GM21723 (cell line): ENCODE data around the gene ELOVL2.
A peak's percentile ranks its signal among the peaks of the same experiment; 100 is the strongest.
"Not testable (repeated sequence)": the region's sequence is repeated elsewhere in the genome, so short reads cannot be mapped to it uniquely, and the experiment has no call there.

ENCODE experiments used
- ATAC-seq: cut with Tn5 transposase; IDR thresholded peaks from one replicate; pipeline ENCODE4 v1.9.1; 2021; ENCODE audit warnings: mild to moderate bottlenecking, moderate library complexity; ENCODE audit not compliant: unreplicated experiment

Gene ELOVL2

GRCh38 chr6:11025921-11026635 is 18.0 kb downstream of the ELOVL2 start:
- ATAC-seq: peak; percentile 94

GRCh38 chr6:11025130-11025529 is 19.0 kb downstream of the ELOVL2 start:
- ATAC-seq: no peak

GRCh38 chr6:11023032-11023431 is 21.1 kb downstream of the ELOVL2 start:
- no peak for ATAC-seq

DNA sequence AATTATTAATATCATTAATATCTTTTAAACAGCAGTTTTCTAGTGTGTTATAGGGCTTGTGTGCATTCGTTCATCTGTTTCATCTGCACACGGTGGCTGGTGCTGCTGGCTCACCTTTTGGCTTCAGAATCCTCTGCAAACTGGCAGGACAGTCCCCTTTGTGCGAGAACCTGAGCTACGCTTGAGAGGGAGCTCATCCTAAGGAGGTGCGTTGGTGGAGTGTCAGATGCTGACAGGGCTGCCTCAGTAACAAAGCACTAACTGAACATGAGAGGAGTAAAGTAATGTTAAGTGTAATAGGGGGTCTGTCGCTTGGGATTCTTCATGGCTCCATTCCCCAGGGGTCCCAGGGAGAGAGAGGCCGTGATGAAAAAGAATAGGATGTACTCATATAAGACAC is 22.4 kb downstream of the ELOVL2 start:
- no peak for ATAC-seq

GRCh38 chr6:11021003-11021402 is 23.1 kb downstream of the ELOVL2 start:
- ATAC-seq: no peak

DNA sequence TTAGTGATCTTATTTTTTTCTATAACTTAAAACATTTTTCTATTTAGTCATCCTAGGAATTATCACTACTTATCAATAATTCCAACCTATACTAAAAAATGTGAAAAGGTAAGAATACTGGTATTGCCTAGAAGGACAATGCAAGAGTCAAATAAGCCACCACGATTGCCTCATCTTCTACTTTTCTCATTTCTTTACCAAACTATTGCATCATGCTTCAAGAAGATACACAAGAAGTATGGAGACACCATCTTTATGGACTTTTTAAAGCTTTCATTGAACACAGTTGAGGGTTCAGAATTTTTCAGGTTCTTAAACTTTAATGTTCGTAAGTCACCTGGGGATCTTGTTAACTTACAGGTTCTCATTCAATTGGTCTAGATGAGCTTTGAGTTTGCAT is 25.9 kb downstream of the ELOVL2 start:
- no peak for ATAC-seq

- no peak for ATAC-seq
Measured at GRCh38 chr6:11017090-11017489, 27.0 kb downstream of the ELOVL2 start.

DNA sequence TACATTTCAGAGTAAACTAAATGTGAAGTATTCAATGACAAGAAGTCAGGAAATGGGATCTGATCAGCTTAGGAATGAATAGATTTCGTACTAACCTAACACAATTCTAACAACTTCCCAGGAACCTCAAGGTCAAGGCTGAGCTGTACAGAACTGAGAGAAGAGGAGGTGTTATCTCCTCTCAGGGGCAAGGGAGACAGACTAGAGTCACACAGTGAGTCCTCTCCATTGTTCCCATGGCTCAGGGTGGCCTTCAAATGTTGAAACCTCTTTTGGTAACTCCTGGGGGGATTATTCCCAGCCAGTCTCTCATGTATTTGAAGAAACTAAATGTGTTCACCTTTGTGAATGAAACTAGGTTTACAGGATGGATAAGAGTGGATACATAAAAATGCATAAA is 27.7 kb downstream of the ELOVL2 start:
- ATAC-seq: no peak

DNA sequence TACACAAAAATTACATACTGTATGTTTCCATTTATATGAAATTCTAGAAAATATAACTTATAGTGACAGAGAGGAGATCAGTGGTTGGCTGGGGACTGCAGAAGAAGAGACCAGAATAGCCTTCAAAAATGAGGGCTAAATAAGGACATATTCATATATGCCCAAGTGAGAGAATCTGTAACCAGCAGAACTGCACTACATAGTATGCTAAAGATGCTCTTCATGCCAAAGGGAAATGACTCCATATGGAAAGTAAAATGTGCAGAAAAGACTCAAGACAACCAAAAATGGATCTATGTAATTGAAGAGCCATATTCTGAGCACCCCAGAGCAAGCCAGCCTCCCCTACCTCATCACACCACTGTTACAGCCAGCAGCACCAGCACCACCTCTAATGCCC is 29.0 kb downstream of the ELOVL2 start:
- ATAC-seq: no peak

DNA sequence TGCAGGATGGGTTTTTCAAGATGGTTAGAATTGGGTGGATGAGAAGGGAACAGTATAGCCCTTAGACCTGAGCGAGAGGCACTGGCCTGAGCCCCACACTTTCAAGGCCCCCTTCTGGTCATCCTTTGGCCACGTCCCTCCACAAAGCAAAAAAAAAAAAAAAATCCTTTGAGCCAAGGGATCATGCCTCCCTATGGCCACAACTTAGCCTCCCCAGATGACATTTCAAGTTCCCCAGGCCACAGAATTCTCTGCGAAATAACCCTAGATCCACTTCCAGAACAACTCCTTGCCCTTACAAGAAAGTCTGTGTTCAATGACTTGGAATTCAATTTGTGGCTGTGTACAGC is 30.4 kb downstream of the ELOVL2 start:
- ATAC-seq: no peak

DNA sequence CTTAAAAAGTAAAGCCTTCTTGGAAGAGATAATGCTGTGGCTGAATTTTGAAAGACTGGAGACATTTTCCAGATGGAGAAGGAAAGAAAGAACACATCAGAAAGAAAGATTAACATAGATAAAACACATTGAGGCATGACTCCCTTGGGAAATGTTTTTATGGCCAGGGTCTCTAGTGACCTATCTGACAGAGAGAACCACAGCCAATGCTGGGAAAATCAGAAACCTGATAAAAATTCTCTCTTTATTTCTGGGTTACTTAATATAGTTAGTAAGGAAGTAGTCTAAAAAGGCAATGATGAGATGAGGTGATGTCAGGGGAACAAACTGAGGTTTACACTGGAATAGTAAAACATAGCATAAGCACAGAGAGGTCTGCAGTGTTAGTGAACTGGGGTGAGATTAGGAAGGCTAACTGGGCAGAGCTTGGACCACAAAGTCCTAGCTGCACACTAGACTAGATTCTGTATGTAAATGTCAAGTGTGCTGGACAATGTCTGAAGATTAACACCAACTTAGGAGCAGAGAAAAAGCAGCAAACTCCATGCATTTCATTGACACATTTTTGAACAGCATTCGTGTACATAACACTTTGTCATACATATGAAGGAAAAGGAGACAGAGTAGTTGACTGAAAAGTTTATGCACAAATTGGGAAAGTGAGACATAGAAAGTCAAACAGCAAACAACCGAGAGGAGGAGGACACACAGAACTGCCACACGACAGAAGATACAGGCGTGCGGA is 31.0 kb downstream of the ELOVL2 start:
- ATAC-seq: no peak

DNA sequence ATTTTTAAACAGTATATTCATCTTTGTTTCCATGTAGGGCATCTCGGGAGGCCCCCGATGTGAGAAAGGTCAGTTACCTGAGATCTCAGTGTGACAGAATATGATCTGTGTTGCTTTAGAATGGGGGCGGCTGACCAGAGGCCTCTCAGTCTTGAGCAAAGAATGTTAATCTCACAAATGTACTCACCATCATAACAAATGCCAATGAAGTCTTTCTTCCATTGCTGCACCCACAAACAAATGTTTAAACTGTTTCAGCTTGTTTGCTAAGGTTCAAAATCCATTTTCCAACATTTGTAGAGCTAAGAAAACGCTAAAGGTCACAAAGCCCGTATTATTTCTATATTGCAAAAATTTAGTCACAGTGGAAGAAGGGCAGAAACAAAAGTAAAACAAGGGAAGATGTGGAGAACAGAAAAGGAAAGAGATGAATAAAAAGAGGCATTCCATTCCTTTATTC is 31.8 kb downstream of the ELOVL2 start:
- no peak for ATAC-seq

- ATAC-seq: no peak
Measured at GRCh38 chr6:11011787-11012234, 32.3 kb downstream of the ELOVL2 start.

DNA sequence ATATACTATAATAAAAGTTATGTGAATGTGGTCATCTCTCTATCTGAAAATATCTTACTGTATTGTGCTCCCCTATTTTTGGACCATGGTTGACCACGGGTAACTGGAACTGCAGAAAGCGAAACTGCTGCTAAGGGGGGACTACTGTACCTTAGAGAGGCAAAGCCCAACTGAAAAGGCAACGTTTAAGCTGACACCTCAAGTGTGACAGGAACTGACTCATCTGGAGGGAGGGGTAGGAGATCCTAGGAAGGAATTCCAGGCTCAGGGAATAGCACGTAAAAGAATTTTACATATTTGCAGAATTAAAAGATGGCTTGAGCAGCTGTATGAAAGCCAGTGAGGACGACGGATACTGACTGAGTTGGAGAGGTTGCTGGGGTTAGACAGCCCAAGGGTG is 34.8 kb downstream of the ELOVL2 start:
- no peak for ATAC-seq

DNA sequence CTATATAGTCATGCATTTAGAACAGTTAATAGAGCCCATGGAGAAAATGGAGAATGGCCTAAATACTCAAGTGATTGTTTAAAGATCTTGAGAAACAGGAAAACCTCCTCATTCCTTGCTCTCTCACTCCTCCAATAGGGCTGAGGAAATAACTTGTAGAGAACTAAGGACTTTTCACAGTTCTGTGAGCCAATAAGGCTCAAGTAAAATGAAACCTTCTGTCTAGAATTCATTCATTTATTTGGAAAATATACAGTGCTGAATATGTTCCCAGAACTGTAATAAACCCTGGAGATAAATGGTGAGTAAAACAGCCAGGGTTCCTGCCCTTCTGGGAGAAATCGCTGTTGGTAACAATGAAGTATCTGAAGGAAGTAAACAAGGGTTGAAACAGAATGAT is 35.3 kb downstream of the ELOVL2 start:
- no peak for ATAC-seq

- no peak for ATAC-seq
Measured at GRCh38 chr6:11007715-11008608, 36.1 kb downstream of the ELOVL2 start.

- no peak for ATAC-seq
Measured at GRCh38 chr6:11006061-11006460, 38.0 kb downstream of the ELOVL2 start.

DNA sequence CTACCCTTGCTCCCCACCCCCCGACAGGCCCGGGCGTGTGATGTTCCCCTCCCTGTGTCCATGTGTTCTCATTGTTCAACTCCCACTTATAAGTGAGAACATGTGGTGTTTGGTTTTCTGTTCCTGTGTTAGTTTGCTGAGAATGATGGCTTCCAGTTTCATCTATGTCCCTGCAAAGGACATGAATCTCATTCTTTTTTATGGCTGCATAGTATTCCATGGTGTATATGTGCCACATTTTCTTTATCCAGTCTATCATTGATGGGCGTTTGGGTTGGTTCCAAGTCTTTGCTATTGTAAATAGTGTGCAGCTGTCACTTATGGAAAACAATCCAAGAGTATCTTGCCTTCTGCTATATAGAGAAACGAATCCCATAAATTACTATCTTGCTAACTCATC is 40.8 kb downstream of the ELOVL2 start:
- ATAC-seq: not testable (repeated sequence)

DNA sequence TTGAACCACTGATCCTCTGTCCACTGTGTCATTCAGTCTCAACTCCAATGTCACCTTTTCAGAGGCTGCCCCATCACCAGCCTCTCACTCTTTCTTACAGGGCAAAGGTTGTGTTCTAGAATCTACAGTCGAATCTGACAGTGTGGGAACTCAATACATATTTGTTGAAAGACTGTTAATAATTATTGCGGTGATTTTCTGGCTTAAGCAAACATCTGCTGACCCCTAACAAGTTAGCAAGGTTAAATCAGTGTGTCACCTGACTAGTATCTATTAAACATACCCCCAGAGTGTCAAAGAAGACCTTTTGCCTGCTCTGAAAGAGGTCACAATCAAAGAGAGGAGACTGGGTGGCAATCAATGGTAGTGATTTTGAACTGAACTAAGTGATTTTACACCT is 41.9 kb downstream of the ELOVL2 start:
- ATAC-seq: no peak

DNA sequence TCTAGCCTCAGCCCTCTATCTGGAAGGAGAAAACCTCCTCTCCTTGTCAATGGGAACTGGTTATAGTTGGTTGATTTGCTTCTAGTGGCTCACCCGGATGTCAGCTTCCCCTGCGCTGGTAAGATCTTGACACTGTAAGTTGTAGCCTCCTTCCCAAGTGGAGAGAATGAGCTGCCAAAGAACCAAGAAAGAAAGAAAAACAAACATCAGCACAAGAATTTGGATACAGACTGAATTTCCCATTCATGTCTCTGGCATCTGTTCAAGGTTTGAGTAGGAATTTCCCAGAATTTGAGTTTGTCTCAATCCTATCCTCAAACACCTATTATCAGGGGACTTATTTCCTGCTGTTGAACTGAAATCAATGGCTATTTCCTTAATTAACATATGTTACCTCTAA is 44.1 kb downstream of the ELOVL2 start:
- no peak for ATAC-seq

DNA sequence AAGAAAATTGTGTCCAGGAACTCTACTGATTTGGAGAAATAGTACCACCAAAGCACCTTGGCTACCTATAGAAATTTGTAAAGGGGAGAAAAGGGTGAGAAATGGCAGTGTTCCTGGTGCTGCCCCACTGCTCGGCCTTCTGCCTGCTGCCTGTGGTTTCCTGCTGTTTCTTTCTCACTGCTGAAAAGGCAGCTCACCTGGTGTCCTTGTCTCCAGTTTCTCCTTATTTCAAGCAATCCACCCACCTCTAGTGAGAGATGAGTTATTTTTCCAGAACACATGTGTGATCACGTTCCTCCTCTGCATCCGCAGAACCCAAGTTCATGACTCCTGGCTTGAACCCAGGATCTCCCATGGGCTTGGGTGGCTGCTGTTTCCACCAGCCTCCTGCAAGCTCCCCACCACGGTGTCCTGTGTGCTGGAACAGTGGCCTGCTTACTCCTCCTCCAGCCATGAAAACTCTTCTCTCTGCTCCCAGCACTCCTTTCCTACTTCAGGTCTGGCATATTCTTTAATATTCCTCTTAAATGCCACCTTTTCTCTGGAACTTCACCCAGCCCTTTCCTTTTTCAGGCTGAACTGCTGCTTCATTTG is 48.9 kb downstream of the ELOVL2 start:
- no peak for ATAC-seq
